Measurements from ENCODE around the gene TBC1D10A.

Gene TBC1D10A

GRCh38 chr22:30308093-30308492 lies 18.6 kb downstream of the TBC1D10A start:
- no peak for DNase-seq (ENCODE audit: low read depth)
- TF ChIP-seq CTCF (IDR thresholded peaks at IDR 0.05; ENCODE audit: low read depth, low read length, missing control alignments) = no peak
- no peak overlapping the region for H3K4me3 ChIP-seq (ENCODE audit: low read depth, low read length)

- no peak for TF ChIP-seq CTCF (IDR thresholded peaks at IDR 0.05; ENCODE audit: low read depth, low read length, missing control alignments)
- no peak overlapping the region; the same call in 1 of the 2 replicates for H3K4me3 ChIP-seq (ENCODE audit: low read depth, low read length)
These were observed 19.6 kb downstream of the TBC1D10A start for GRCh38 chr22:30307041-30307574.

GRCh38 chr22:30306627-30307011 lies 20.1 kb downstream of the TBC1D10A start:
- no peak for TF ChIP-seq CTCF (IDR thresholded peaks at IDR 0.05; ENCODE audit: low read depth, low read length, missing control alignments)
- DNase-seq (ENCODE audit: low read depth) = no peak
- no peak overlapping the region; the same call in 1 of the 2 replicates for H3K4me3 ChIP-seq (ENCODE audit: low read depth, low read length)

More at GRCh38 chr22:30307041-30307574, 19.6 kb downstream of the TBC1D10A start:
- no peak for DNase-seq (ENCODE audit: low read depth)

GRCh38 chr22:30305906-30306626 lies 20.7 kb downstream of the TBC1D10A start:
- no peak for DNase-seq (ENCODE audit: low read depth)
- peak overlapping the region; percentile 34 for H3K4me3 ChIP-seq (ENCODE audit: low read depth, low read length)
- no peak for TF ChIP-seq CTCF (IDR thresholded peaks at IDR 0.05; ENCODE audit: low read depth, low read length, missing control alignments)

GRCh38 chr22:30305519-30305905 lies 21.2 kb downstream of the TBC1D10A start:
- peak overlapping the region; percentile 34 for H3K4me3 ChIP-seq (ENCODE audit: low read depth, low read length)
- TF ChIP-seq CTCF (IDR thresholded peaks at IDR 0.05; ENCODE audit: low read depth, low read length, missing control alignments) = no peak
- DNase-seq (ENCODE audit: low read depth) = peak; percentile 67

GRCh38 chr22:30304495-30305244 lies 22.1 kb downstream of the TBC1D10A start:
- no peak for DNase-seq (ENCODE audit: low read depth)
- TF ChIP-seq CTCF (IDR thresholded peaks at IDR 0.05; ENCODE audit: low read depth, low read length, missing control alignments) = no peak
- no peak overlapping the region; the same call in 1 of the 2 replicates for H3K4me3 ChIP-seq (ENCODE audit: low read depth, low read length)
